NCI-H1417 treated with DMSO at 0.1 percent for 48 hours (cell line): Measurements from ENCODE around the gene SLC9B1.
A peak's percentile ranks its signal among the peaks of the same experiment; 100 is the strongest.
"Not testable (repeated sequence)": the region's sequence is repeated elsewhere in the genome, so short reads cannot be mapped to it uniquely, and the experiment has no call there.

Experiments used
- DNase-seq: peaks from one replicate; lab custom pipeline; 2025; lab: John Stamatoyannopoulos, UW

Gene SLC9B1

GRCh38 chr4:103011378-103012025, 8.0 kb downstream of the SLC9B1 start:
- DNase-seq = no peak

GRCh38 chr4:103010804-103011203, 8.7 kb downstream of the SLC9B1 start:
- no peak for DNase-seq

GRCh38 chr4:103008875-103009729, 10.4 kb downstream of the SLC9B1 start:
- peak; percentile 31 for DNase-seq

- DNase-seq = no peak
Measured at GRCh38 chr4:103002551-103002950, 17.0 kb downstream of the SLC9B1 start.

DNA sequence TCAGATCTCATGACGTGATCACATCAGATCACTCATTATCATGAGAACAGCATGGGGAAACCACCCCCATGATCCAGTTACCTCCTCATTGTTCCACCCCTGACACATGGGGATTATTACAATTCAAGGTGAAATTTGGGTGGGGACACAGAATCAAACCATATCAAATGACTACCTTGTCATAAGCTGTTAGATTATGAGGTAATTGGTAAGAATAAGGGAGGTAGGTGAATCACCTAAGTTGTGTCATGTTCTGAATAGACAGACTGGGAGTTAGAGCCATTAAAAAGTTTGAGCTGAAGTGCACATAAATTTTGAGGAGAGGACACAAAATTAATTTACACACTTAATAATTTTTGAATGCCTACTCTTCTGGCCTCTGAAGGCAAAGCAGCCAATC, 24.7 kb downstream of the SLC9B1 start:
- no peak for DNase-seq

- not testable (repeated sequence) for DNase-seq
Measured at GRCh38 chr4:102993985-102994384, 25.5 kb downstream of the SLC9B1 start.

DNA sequence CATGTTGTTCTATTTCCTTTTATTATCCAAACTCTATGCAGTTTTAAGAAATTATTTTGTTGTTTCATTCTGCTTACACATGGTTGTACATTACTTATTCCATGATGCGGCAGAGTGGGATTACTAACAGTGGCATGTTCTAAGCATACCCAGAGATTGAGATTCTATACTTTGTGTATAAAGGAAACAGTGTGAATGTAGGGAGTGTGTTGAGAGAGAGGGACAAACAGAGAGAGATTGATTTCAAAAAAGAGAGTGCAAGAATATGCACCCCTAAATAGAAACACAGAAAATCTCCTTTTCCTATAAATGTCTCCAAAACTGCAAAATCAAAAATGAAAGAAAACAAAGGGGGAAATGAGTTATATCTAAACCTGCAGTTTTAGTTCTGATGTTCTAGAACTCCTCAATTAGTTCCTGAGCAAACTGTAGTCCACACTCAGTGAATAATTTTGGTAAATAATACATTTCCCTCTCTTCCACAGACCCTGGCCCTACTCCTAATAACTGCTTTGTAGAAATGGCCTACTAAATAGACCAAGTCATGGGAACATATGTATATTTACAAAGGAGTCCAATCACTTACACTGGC, 31.0 kb downstream of the SLC9B1 start:
- no peak for DNase-seq

GRCh38 chr4:102981005-102981404, 38.5 kb downstream of the SLC9B1 start:
- DNase-seq = no peak

DNA sequence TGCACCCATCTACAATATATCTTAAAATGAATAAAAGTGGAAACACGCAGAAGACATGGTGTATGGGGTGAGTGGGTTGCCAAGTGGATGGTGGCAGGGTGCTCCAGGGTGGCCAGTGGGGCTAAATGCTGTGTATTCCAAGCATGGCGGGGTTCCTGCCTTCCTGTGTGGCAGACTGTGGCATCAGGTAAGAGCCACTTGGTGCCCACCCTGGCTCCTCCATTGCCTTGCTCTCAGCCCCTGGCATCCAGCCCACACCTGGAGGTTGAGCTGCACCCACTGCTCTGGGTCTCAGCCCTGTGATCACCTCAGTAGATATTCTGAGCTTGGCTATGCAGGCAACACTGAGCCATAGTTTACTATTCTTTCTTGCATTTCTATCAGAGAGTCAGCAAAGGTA, 57.7 kb downstream of the SLC9B1 start:
- not testable (repeated sequence) for DNase-seq

DNA sequence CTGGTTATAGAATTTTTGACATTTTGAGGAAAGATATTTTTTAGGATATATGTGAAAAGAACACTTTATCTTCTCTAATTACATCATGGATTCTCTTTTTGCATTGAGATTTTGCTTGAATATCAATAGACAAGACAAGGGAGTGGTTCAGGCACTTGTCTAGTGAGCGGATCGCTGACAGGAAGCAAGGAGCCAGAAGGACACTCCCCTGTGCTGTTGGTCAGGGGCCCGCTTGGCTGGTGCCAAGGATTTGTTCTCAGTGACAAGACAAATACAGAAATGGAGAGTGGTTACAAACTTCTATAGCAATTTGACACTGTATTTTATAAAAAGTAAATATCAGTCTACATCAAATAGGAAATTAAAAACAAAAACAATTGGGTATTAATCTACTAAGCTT, 60.0 kb downstream of the SLC9B1 start:
- DNase-seq = no peak

DNA sequence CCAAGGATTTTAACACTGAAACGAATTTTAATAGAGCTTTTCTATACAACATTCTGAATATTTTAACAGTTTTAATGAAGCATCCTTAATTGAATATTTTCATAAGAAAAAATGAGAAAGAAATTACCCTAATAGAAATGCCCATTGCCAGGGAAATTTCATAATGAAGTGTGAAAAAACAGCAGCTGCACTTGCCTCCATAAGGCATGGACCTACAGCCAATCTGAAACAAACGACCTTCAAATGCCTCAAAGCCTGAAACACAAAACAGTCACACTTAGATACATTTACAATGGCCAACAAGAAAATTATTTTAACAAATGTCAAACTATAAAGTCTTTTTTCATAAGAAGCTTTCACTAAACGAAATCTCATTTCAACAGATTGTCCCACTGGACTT, 74.4 kb downstream of the SLC9B1 start:
- no peak for DNase-seq

- DNase-seq = not testable (repeated sequence)
Measured at GRCh38 chr4:102938063-102938462, 81.4 kb downstream of the SLC9B1 start.

DNA sequence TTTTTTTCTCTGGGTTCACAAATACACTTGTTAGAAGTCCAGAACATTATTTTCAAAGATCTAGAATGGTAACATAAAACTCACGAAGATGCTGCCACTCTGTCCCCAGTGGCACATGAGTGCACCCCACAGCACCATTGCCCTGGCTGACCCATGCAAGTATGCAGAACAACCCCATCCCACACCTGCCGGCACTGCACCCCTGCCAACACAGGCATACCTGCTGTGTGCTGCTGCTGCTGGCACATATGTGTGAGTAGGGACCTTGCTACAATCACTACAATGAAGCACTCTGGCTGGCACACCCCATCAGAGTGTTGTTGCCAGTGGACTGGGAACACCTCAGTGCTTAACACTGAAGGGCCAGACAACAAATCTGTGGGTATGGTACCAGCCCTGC, 83.8 kb downstream of the SLC9B1 start:
- no peak for DNase-seq

- not testable (repeated sequence) for DNase-seq
Measured at GRCh38 chr4:102919697-102920096, 99.8 kb downstream of the SLC9B1 start.

- no peak for DNase-seq
Measured at GRCh38 chr4:102918859-102919258, 100.6 kb downstream of the SLC9B1 start.

DNA sequence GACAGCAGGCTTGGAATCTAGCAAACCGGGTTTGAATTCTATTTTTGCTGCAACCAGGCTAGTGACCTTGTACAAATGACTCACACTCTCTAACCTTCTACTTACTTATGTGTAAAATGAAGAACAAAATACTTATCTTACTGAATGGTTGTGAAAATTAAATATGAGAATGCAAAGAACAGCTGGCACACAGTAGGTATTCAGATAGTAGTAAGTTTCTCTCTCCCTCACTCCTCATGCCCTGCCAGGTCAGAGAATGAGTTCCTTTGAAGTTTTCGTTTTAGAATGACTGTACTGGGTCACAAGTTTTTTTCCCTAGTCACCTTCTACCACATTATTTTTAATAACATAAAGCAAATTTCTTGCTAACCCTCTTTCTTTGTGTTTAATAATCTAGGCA, 117.7 kb downstream of the SLC9B1 start:
- DNase-seq = no peak

DNA sequence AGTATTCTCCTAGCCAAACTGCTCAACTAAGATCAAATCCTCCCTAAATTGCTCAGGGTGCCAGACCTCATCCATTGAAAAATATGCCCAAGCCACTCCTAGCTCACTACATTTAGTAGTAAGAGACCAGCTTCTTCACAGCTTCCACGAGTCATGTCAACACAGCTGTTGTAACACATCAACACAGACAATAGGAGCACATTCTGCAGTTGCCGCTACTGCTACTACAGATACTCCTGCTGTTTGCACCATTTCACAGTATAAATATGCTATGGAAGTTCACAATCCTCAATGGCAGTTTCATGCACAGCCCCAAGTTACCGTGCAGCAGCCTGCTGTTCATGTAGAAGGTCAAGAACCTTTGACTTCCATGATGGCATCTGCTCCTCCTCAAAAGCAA, 121.9 kb downstream of the SLC9B1 start:
- not testable (repeated sequence) for DNase-seq

DNA sequence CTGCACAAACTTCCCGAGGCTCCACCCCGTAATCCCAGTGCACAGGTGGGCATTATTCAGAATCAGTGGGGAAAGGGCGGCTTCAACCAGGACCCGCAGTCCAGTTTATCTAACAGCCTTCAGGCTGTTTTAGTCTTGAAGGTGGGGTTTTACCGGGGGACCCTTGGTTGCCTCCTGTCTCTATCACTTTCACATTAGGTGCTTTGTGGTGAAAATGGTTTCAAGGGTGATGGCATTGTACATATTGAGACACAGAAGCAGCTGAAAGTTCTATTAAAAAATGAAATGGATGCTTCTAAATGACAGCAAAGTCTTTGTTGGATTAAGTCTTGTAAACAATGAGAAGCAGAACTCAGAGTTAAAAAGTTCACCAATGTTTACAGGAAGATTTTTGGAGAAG, 123.0 kb downstream of the SLC9B1 start:
- DNase-seq = not testable (repeated sequence)

DNA sequence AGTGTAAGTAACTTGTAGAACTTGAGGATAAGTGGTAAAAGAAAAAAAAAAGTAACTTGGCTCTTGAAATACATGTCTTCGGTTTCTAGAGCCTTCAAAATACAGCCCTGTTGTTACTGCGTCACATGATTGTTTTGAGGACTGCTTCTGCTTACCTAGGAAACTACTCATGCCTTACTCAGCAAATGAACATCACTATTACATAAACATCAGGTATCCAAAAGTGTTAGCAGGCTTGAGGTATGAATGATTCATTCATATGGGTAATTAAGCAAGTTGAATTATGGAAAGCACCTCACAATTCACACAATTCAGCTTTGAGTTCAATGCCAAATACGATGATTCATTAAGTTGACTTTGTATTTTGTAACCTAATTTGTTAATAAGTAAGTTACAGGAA, 129.6 kb downstream of the SLC9B1 start:
- DNase-seq = not testable (repeated sequence)

DNA sequence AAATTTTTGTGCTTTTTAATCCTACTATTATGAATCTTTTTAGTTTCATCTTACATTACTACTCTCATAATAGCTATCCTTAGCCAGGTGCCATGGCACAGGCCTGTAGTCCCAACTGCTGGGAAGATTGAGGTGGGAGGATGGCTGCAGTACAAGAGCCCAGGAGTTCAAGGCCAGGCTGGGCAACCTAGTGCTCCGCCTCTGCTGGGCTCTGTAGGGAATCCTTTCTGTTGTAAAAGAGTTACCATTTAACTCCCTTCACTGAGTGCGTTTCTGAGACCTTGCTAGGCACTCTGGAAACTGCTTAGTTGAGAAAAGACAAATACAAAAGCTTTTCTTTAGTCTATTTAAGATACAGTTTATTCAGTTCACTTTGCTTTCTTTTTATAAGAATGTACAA, 130.9 kb downstream of the SLC9B1 start:
- not testable (repeated sequence) for DNase-seq

- DNase-seq = no peak
Measured at GRCh38 chr4:102883278-102883677, 136.2 kb downstream of the SLC9B1 start.

- no peak for DNase-seq
Measured at GRCh38 chr4:102881343-102881742, 138.2 kb downstream of the SLC9B1 start.

GRCh38 chr4:102878901-102879300, 140.6 kb downstream of the SLC9B1 start:
- no peak for DNase-seq
